Measurements from ENCODE around the gene RSPRY1.
"Not testable (repeated sequence)": the region's sequence is repeated elsewhere in the genome, so short reads cannot be mapped to it uniquely, and the experiment has no call there.

Gene RSPRY1

GRCh38 chr16:57264950-57265371 is 78.8 kb downstream of the RSPRY1 start:
- no peak for DNase-seq (ENCODE audit: low read depth)
- no peak overlapping the region for H3K4me3 ChIP-seq (ENCODE audit: low read depth, low read length)
- no peak for TF ChIP-seq CTCF (IDR thresholded peaks at IDR 0.05; ENCODE audit: insufficient read depth, low read depth, low read length, missing control alignments)

GRCh38 chr16:57265850-57266530 is 79.9 kb downstream of the RSPRY1 start:
- no peak for TF ChIP-seq CTCF (IDR thresholded peaks at IDR 0.05; ENCODE audit: insufficient read depth, low read depth, low read length, missing control alignments)
- no peak for DNase-seq (ENCODE audit: low read depth)
- H3K4me3 ChIP-seq (ENCODE audit: low read depth, low read length): no peak overlapping the region

GRCh38 chr16:57266531-57267260 is 80.6 kb downstream of the RSPRY1 start:
- no peak for TF ChIP-seq CTCF (IDR thresholded peaks at IDR 0.05; ENCODE audit: insufficient read depth, low read depth, low read length, missing control alignments)
- no peak overlapping the region for H3K4me3 ChIP-seq (ENCODE audit: low read depth, low read length)
- DNase-seq (ENCODE audit: low read depth): no peak

- DNase-seq (ENCODE audit: low read depth); H3K4me3 ChIP-seq (ENCODE audit: low read depth, low read length): not testable (repeated sequence)
Observed at GRCh38 chr16:57267343-57267742, 81.2 kb downstream of the RSPRY1 start.

GRCh38 chr16:57268804-57269800 is 83.0 kb downstream of the RSPRY1 start:
- no peak overlapping the region for H3K4me3 ChIP-seq (ENCODE audit: low read depth, low read length)
- no peak for TF ChIP-seq CTCF (IDR thresholded peaks at IDR 0.05; ENCODE audit: insufficient read depth, low read depth, low read length, missing control alignments)
- no peak for DNase-seq (ENCODE audit: low read depth)

- no peak for TF ChIP-seq CTCF (IDR thresholded peaks at IDR 0.05; ENCODE audit: insufficient read depth, low read depth, low read length, missing control alignments)
- no peak for DNase-seq (ENCODE audit: low read depth)
Observed at GRCh38 chr16:57270221-57271062, 84.3 kb downstream of the RSPRY1 start.

More at GRCh38 chr16:57270221-57271062, 84.3 kb downstream of the RSPRY1 start:
- H3K4me3 ChIP-seq (ENCODE audit: low read depth, low read length): no peak overlapping the region

Measured in GM12865 (cell line).